IPS-NIHi7 (cell line): ENCODE results near the gene SRBD1.

ENCODE experiments used
- DNase-seq: peaks from one replicate; pipeline ENCODE4 v3.0.0; 2012; ENCODE audit warnings: mixed read lengths; ENCODE audit errors: extremely low spot score

Gene SRBD1

GRCh38 chr2:45636008-45636407, 24.9 kb upstream of the SRBD1 start:
- DNase-seq, result no peak

GRCh38 chr2:45634223-45634622, 23.2 kb upstream of the SRBD1 start:
- no peak for DNase-seq

GRCh38 chr2:45631955-45632354, 20.9 kb upstream of the SRBD1 start:
- no peak for DNase-seq

- no peak for DNase-seq
Measured at GRCh38 chr2:45631319-45631718, 20.3 kb upstream of the SRBD1 start.

GRCh38 chr2:45629971-45630370, 18.9 kb upstream of the SRBD1 start:
- DNase-seq, result no peak

GRCh38 chr2:45627911-45628310, 16.8 kb upstream of the SRBD1 start:
- DNase-seq, result no peak

- no peak for DNase-seq
Measured at GRCh38 chr2:45626387-45627221, 15.5 kb upstream of the SRBD1 start.

GRCh38 chr2:45625824-45626223, 14.8 kb upstream of the SRBD1 start:
- no peak for DNase-seq

GRCh38 chr2:45623098-45623497, 12.0 kb upstream of the SRBD1 start:
- DNase-seq, result no peak

GRCh38 chr2:45622336-45623075, 11.4 kb upstream of the SRBD1 start:
- no peak for DNase-seq

GRCh38 chr2:45617496-45617895, 6.4 kb upstream of the SRBD1 start:
- no peak for DNase-seq

- DNase-seq, result no peak
Measured at GRCh38 chr2:45616658-45617411, 5.8 kb upstream of the SRBD1 start.

GRCh38 chr2:45614871-45615415, 3.9 kb upstream of the SRBD1 start:
- DNase-seq, result no peak

- DNase-seq, result no peak
Measured at GRCh38 chr2:45614330-45614729, 3.3 kb upstream of the SRBD1 start.

- no peak for DNase-seq
Measured at GRCh38 chr2:45612731-45613130, 1.7 kb upstream of the SRBD1 start.

GRCh38 chr2:45612285-45612684, 1.2 kb upstream of the SRBD1 start:
- no peak for DNase-seq

- DNase-seq, result peak; percentile 68
Measured at GRCh38 chr2:45610281-45611019, 617 bp downstream of the SRBD1 start.

- DNase-seq, result peak; percentile 58
Measured at GRCh38 chr2:45607701-45608100, 3.4 kb downstream of the SRBD1 start.

- no peak for DNase-seq
Measured at GRCh38 chr2:45606796-45607195, 4.3 kb downstream of the SRBD1 start.

GRCh38 chr2:45605116-45605515, 6.0 kb downstream of the SRBD1 start:
- DNase-seq, result no peak

- DNase-seq, result no peak
Measured at GRCh38 chr2:45602624-45603023, 8.4 kb downstream of the SRBD1 start.
